Esophagus mucosa (tissue), 1 donor: ENCODE results near the gene MARK3. TPM values are rescaled to one million over a fixed set of nuclear protein-coding genes. Genes with fewer than 3 reads are reported as not detected.

ENCODE experiments used
- ATAC-seq: fragments of 200-7000 bp; cut with Tn5 transposase; one replicate; pipeline ENCODE4 v1.9.1; 2020
- total RNA-seq: library from RNA; stranded (reverse); gene quantifications from one replicate; pipeline ENCODE4 v1.2.4, GENCODE V29; 2023
- donor health status: DM: yes; HTN: yes; CAD: no.

Gene MARK3
- total RNA-seq, 1 donor from 2014 or later = 62.1 TPM

DNA sequence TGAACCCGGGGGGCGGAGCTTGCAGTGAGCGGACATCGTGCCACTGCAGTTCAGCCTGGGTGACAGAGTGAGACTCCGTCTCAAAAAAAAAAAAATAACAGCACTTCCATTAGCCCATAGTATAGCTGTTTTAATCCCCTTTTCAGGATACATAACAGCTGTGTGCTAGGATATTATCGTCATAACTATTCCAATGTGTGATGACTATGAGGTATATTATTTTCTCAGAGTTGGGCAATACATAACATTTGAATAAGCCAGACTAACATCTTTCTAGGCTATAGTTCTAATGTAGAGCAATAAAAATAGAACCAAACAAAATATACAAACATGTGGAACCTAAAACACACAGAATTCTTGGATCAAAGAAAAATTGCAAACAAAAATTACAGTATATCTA lies 57.1 kb downstream of the MARK3 start:
- no peak for ATAC-seq

DNA sequence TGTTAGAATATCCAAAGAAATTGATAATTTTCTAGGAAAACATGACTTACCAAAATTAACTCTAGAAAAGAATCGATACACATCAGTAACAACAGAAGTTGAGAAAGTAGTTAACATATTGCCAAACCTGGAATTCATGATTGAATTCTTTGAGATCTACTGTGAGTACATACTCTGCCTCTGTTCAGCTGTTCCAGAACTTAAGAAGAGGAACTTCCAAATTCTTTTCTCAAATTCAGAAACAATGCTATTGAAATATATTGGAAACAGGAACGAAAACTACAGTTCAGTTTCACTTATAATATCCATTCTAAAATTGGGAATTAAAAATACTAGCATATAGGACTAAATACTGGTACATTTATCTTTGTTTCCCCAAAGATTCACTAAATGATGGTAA lies 57.9 kb downstream of the MARK3 start:
- no peak for ATAC-seq

DNA sequence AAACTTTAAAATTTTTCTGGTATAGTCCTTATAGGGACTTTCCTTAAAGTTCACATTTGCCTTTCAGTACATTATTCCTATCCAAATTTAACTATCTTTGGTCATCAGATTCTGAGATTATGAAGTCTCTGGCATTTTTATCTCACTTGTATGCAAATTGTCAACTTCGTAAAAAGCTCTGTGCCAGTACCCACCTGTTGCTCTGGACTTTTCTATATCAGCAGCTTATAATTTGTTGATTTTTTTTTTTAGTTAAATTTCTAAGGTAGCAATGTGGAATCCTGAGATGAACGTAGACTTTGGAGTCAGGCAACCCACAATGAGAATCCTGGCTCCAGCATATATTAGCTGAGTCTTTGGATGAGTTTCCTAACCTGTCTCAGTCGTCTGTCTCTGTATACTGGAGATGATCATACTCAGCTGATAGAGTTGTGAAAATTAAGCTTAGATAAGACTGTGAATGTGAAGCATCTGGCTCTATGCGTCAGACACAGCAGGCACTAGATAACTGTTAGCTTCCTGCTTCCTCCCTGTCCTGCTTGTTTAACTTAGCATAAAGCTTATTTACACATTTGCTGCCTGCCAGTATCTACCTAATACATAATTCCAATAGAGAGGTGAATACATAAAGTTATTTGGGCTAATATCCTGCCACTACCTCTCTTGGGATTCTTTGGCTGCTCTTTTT lies 59.8 kb downstream of the MARK3 start:
- ATAC-seq = peak; percentile 8

DNA sequence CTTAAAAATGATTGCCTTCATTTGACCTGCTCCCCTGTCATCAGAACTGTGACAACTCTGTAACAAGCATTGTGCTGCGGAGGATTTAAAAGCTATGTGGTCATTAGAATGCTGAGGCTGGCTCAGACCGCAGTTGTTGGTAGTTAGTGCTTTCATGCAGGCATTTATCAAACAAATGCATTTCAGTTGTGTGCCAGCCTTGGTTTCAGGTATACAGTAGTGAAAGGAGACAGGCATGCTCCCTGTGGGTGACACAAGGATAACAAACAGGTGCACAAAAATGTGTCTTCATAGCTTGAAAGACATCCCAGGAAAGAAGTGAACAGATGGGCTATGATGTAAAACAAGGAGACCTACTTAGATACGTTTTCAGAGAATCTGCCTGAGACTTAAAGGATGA lies 60.6 kb downstream of the MARK3 start:
- ATAC-seq = no peak

DNA sequence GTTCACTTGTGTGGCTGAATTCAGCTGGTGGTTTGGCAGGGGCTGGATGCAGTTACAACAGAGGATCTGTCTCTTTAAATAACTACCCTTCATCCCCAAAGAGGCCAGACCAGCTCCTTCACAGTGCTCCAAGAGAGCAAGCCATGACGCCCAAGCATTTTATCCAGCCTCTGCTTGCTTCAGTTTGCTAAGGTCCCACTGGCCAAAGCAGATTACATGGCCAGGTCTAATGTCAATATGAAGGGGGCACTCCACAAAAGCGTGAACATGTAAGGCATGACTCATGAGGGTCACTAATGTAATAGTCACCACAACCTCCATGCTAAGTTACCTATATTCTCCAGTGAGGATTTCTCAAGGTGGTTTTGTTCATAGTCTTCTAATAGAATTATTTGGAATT lies 62.9 kb downstream of the MARK3 start:
- no peak for ATAC-seq

DNA sequence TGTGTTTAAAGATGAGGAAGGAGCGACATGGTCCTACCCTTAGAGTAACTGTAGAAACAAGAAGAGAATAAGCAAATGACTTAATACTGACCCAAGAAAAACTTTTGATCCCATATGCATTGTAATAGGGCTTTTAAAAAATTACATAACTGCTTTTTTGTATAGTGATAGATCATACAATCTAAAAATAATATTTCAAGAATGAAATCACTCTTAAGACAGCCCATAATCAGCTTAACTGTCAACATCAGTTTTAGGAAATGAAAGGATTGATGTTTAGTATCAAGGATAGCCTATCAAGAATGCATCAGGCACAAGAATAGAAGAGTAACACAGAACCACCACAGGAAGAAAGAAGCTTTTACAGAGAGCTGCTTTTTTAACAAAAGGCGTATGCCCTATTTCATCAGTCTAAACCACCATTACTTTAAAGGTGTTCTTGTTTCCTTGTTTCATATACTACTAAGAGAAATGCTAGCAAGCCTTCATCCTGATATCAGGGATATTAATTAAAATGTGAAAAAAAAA lies 64.5 kb downstream of the MARK3 start:
- ATAC-seq = no peak

DNA sequence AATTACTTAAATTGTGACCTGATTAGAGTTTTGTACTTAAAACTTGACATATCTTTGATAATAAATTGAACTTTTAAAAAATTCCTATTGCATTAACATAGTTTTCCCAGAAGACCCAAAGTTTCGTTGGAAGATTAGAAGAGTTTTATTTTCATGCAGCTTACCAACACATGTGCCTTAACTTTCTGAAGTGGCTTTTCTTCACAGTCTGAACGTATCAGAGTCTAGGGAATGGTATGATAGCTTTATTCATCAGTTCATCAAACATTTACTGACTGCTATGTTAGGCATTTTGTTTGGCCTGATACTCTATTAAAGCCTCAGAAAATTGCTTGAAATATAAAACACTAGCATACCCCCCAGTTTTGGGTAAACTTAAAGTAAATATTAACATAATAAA lies 65.2 kb downstream of the MARK3 start:
- no peak for ATAC-seq

DNA sequence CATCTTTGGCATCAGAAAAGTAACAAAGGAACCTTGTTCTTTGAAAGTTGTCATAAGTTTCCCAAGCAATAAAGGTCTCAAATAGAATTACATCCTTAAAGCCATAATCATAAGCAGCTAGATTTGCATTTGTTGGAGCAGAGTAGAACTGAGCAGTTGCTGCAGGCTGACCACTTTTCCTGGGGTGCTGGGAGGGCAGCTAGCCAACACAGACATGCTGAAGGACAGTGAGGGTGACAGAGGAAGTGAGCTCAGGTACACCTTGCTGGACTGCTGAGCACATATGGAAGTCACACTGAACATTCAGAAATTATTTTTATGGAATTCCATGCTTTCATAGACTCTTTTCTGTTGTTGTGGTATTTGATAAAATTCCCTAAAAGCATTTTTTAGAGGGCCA lies 66.2 kb downstream of the MARK3 start:
- ATAC-seq = no peak

DNA sequence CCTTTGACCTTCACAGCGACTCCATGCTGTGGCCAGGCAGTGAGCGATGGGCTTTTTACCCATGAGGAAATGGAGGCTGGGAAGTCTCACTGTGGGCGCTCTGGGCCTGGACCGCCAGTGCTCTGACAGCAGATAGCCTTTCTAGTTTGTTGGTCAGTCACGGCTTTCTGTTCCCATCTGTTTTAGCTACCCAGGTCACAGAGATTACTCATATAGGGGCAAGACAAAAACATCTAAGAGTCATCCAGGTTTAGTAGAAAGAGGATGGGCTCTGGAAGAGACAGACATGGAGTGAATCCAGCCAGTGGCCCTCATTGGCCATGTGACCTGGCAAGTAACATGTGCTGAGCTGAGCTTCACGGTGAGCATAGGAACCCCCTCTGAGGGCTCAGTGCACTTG lies 68.6 kb downstream of the MARK3 start:
- no peak for ATAC-seq

DNA sequence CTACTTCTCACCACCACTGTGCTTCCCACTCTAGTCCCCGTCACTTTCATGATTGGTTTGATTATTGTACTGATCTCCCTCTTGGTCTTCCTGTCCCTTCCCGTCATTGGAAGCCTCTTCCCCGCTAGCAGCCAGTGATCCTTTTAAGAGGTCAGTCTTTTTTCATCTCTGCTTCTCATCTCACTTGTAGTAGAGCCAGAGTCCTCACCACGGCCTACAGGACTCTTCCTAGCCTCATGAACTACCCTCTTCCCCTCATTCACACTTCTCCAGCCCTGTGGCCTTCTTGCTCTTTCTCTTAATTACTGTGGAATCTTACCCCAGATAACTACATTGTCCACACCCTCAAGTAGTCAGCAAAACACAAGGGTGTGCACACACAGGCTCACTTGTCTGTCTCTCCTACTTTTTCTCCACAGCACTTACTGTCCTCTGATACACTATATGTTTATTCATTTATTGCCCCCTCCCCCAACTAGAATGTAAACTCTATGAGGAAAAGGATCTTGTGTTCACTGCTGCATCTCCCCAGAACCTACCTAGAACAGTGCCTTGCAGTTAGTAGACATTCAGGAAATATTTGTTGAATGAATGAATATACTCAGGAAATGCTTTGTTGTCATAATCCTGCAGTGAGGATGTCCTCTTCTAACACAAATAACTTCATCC lies 71.1 kb downstream of the MARK3 start:
- no peak for ATAC-seq

DNA sequence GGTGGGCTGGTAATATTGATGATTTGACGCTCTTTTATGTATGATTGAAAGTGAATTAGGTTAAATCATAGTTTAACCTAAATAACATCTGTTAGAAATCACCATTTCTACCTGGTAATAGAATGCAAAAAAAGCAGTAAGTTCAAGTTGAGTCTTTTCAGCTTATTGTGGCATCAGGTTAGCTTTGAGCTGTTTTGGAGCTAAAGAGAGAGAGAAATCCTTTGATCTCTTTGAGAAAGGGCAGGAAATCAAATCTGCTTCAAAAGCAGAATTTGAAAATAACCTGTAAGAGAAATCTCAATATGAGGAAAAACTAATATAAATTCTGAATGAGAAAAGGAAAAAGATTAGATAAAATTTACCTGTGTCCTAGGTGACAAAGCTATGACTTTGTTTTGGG lies 75.2 kb downstream of the MARK3 start:
- no peak for ATAC-seq

DNA sequence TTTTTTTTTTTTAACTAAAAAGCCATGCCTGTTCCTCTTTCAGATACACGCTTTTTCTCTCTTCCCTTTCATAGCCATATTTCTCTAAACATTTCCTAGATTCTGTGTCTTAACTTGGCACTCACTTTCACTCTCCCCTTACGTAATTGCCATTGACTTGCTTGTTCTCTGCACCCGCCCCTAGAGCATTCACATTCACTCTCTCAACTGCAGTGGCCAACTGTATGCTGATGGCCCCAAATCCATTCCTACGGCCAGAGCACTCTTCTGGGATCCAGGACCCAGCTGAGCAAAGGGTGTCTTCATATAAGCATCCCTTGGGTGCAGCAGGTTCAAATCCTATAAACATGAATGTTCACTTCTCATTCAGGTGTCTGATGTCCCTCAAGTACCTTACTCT lies 77.9 kb downstream of the MARK3 start:
- no peak for ATAC-seq

DNA sequence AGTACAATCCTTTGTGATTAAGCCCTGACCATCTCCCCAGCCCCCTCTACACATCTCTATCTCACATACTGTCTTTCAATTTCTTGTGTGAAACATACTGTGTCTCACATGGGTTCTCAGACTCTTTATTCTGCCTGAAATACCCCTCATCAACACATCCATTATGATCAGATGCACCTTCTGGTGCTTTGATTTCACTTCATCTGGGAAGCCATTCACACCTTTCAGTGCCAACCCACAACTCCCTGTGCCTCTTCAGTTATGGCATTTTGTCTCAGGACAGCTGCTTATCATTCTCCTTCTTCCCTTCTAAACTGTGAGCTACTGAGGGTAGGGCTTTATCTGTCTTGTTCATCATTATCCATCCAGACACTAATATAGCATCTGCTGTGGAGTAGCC lies 78.6 kb downstream of the MARK3 start:
- ATAC-seq = no peak

DNA sequence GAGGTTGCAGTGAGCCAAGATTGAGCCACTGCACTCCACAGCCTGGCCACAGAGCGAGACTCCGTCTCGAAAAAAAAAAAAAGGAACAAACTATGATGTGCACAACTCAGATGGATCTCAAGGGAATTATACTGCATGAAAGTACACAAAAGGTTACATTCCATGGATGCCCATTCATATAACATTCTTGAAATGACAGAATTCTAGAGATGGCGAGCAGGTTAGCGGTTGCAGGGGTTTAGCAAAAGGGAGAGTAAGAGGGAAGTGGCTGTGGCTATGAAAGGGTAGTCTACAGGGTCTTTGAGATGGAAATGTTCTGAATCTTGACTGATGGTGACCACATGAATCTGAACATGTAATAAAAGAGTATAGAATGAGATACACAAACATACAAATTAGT lies 87.7 kb downstream of the MARK3 start:
- no peak for ATAC-seq

DNA sequence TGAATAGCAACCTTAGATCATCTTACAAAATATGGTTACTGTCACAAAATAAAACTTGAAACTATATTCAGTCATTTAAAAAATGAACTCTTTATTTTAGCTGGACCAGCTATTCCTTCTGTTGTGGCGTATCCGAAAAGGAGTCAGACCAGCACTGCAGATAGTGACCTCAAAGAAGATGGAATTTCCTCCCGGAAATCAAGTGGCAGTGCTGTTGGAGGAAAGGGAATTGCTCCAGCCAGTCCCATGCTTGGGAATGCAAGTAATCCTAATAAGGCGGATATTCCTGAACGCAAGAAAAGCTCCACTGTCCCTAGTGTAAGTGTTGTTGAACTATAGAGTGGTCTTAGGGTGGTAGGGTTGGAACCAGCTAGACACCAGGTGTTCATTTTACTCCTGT lies 89.7 kb downstream of the MARK3 start:
- ATAC-seq = no peak

DNA sequence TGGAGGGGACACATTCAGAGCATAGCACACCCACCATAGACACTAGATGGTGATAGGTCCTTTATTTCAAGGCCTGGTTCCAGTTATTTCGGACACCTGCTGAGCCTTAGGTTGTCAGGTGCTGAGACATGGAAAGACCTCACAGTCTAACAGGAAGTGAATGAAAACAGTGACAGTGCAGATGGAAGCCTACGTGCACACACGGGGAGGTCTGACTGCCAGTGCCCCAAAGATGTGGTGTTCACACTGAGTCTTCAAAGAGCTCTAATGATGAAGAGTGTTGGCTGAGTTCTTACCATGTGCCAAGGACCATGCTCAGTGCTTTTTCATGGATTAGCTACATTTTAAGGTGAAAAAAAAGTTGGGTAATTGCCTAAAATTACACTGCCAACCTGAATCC lies 90.8 kb downstream of the MARK3 start:
- no peak for ATAC-seq

DNA sequence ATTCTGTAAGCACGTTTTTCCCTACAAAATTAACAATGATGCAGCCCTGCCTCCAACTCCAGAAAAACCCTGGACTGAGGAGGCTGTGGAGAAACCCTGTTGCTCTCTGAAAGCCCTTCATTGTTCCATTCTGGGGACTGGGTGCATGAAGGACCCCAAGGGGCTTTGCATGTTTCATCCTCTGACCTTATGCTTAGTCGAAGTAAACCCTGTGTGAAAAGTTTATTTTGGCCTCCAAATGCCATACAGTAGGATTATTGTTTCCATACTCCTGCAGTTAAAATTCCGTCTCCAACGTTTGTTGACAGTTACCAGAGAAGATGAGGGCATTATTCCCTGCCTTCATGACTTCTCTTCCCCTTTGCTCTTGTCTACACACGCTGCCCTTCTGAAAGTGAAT lies 91.4 kb downstream of the MARK3 start:
- no peak for ATAC-seq

DNA sequence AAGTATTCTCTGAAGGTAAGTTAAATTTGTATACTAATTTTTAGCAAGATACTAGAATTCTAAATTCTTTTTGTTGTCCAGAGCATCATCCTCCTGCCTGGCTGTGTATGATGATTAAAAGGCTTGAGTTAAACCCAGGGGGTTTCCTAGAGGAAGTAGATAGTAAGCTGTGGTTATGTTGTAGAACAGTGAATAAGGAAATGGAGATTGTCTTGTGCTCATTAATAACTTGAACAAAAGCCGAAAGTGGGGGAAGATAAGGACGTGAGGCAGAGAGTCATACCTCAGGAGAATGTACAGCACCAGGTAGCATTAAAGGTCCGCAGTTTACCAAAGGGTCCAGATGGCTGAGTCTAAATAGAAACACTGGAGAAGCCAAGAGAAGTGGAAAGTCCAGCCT lies 95.4 kb downstream of the MARK3 start:
- ATAC-seq = no peak

DNA sequence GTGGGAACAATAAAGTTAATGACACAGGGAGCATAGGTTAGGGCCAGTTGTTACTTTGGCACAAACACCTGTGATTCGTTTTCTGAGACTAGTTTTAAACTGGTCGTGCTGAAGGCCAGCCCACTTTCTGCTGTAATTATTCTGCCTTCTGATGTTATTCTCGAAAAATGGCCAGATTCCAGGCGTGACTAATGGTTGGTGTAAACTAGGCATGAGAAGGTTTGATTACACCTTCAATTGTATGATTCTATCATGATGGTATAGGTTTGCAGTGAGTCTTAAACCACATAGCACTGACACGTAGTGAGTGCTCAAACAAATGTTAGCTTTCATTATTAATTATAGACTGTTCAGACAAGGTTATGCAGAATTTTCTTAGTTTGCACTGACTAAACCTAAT lies 98.4 kb downstream of the MARK3 start:
- ATAC-seq = peak; percentile 90

DNA sequence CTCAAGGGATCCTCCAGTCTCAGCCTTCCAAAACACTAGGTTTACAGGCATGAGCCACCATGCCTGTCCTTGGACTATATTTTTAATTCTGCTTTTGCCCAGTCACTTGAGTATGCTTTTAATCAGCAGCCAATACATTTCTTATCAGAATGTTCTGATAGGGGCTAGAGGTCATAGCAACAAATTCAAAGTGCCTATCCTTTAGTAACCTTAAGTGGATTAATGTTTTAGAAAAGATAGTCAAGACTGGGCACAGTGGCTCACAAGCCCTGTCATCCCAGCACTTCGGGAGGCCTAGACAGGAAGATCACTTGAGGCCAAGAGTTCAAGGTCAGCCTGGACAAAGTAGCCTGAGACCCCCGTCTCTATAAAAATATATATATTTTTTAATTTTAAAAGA lies 100.3 kb downstream of the MARK3 start:
- ATAC-seq = no peak

DNA sequence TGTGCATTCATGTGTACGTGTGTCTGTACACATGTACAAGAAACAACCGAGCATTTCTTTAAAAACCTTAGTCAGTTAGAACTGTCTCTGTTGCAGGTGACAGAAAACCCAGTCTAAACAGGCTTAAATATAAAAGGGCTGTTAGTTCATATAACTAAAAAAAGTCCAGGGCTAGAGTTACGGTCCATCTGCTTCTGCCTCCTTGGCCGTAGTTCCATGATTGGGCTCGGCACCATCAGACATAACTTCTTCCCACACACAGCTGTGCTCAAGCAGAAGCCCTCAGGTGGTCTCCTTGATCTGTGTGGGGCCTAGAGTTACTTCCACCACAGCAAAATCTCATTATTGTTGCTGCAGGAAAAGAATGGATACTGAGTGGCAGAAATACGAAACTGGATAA lies 102.9 kb downstream of the MARK3 start:
- ATAC-seq = no peak

DNA sequence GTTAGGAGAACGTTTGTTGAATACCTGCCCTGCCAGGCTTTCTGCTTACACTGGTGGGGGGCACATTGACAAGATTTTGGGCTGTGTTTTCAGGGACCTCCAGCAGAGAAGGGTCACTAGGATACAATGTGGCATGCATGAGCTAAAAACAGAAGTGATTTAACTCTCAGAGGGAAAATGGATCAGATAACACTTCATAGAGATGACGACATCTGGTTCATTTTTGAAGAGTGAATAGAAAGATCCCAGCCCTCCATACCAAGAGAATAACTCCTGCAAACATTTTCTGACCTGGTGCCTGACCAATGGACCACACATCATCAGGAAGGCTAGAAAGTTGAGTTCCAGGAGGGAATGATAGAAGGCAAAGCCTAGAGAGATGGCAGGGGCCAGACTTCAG lies 103.7 kb downstream of the MARK3 start:
- ATAC-seq = no peak

DNA sequence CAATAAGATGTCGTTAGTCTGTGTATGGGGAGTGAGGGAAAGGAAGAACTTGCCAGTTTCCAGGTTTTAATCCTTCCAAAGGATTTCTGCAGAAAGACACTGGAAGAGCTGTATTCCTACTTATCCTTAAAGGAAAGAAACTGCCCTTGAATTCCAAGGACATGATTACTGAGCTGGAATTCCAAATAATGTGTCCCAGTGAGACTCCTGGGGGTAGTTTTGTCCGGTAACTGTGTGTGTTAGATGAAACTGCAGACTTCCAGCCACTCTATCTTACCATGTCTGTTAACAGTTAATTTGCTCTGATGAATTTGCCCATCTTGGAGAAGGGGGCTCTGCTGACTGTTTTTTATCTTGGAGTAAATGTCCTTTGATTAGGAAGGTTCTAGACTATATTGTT lies 104.4 kb downstream of the MARK3 start:
- ATAC-seq = no peak

DNA sequence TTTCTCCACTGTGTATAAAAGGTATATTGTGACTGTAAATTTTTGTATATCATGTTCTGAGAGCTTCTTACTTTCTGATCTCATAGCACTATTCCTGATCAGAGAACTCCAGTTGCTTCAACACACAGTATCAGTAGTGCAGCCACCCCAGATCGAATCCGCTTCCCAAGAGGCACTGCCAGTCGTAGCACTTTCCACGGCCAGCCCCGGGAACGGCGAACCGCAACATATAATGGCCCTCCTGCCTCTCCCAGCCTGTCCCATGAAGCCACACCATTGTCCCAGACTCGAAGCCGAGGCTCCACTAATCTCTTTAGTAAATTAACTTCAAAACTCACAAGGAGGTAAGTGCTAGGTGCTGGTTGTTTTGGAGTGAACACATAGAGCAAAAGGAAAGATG lies 106.5 kb downstream of the MARK3 start:
- ATAC-seq = no peak
